CD14-positive monocyte (primary cell): ENCODE data around the gene INO80D. TPM values are rescaled to one million over a fixed set of nuclear protein-coding genes. Genes with fewer than 3 reads are reported as not detected.
"Not testable (repeated sequence)": the region's sequence is repeated elsewhere in the genome, so short reads cannot be mapped to it uniquely, and the experiment has no call there.

Source experiments
- DNase-seq, 3 donors: peaks; one replicate each; pipeline ENCODE4 v3.0.0-alpha.2; 2011 to 2022
- H2AFZ ChIP-seq: 2 replicates; pipeline ENCODE4 v1.6.0; 2012; ENCODE audit warnings: mild to moderate bottlenecking, low read depth, low read length, inconsistent platforms; ENCODE audit not compliant: insufficient read depth, poor library complexity, severe bottlenecking
- H3K27ac ChIP-seq, 2 donors: 1 replicate in 1 of 2; 2 replicates in 1 of 2; pipeline ENCODE4 v1.5.1; 2012 to 2013; ENCODE audit warnings: low read length in 2 of 2, control low read depth in 1 of 2, inconsistent platforms in 1 of 2, low read depth in 1 of 2, mild to moderate bottlenecking in 1 of 2
- H3K27me3 ChIP-seq, 2 donors: one replicate each; pipeline versions ENCODE4 v1.6.0 to v1.6.1; 2011 to 2013; ENCODE audit warnings: low read length in 2 of 2; ENCODE audit not compliant: control insufficient read depth in 2 of 2, insufficient read depth in 2 of 2
- H3K36me3 ChIP-seq, 2 donors: replicated peaks in 1 of 2; 1 replicate in 1 of 2; 2 replicates in 1 of 2; pipeline versions ENCODE4 v1.5.1 to v1.6.1; 2012 to 2013; ENCODE audit warnings: low read length in 2 of 2, control low read depth in 1 of 2, inconsistent platforms in 1 of 2, mild to moderate bottlenecking in 1 of 2; ENCODE audit not compliant: insufficient read depth in 2 of 2, control insufficient read depth in 1 of 2
- H3K4me1 ChIP-seq, 2 donors: 1 replicate in 1 of 2; 2 replicates in 1 of 2; pipeline versions ENCODE4 v1.5.1 to v1.6.1; 2012 to 2013; ENCODE audit warnings: low read length in 2 of 2, control low read depth in 1 of 2, inconsistent platforms in 1 of 2, mild to moderate bottlenecking in 1 of 2, moderate library complexity in 1 of 2; ENCODE audit not compliant: insufficient read depth in 2 of 2, control insufficient read depth in 1 of 2
- H3K4me2 ChIP-seq: replicated peaks from 2 replicates; pipeline ENCODE3; 2012; ENCODE audit warnings: low read length, moderate library complexity, mild to moderate bottlenecking; ENCODE audit not compliant: poor library complexity, severe bottlenecking; ENCODE audit errors: extremely low read depth
- H3K4me3 ChIP-seq, 3 experiments: fragments of 200-600 bp in 1 of 3; sonication (generic) in 1 of 3; replicated peaks in 1 of 3; 1 replicate in 2 of 3; 2 replicates in 1 of 3; pipeline ENCODE4 v1.5.1; 2011 to 2013; ENCODE audit warnings: low read length in 3 of 3, mild to moderate bottlenecking in 3 of 3, control low read depth in 2 of 3, low read depth in 2 of 3, inconsistent platforms in 1 of 3, moderate library complexity in 1 of 3
- H3K79me2 ChIP-seq: 2 replicates; pipeline ENCODE4 v1.6.0; 2012; ENCODE audit warnings: mild to moderate bottlenecking, control low read depth, inconsistent platforms, low read length, moderate library complexity; ENCODE audit not compliant: insufficient read depth
- H3K9ac ChIP-seq: 2 replicates; pipeline ENCODE4 v1.6.0; 2017; ENCODE audit warnings: low read length, mild to moderate bottlenecking; ENCODE audit not compliant: insufficient read depth, poor library complexity, severe bottlenecking
- H3K9me3 ChIP-seq, 2 donors: replicated peaks in 1 of 2; 1 replicate in 1 of 2; 2 replicates in 1 of 2; pipeline versions ENCODE4 v1.5.1 to v1.6.1; 2012 to 2013; ENCODE audit warnings: low read length in 2 of 2, control low read depth in 1 of 2; ENCODE audit not compliant: control insufficient read depth in 1 of 2, insufficient read depth in 1 of 2
- H4K20me1 ChIP-seq: 2 replicates; pipeline ENCODE4 v1.6.0; 2012; ENCODE audit warnings: mild to moderate bottlenecking, low read length, control low read depth, moderate library complexity; ENCODE audit not compliant: insufficient read depth
- H3K27ac Mint-ChIP-seq, 7 donors: one replicate each; pipeline ENCODE4 v1.8.0; 2020; ENCODE audit warnings: mild to moderate bottlenecking in 7 of 7, mixed read lengths in 7 of 7, moderate library complexity in 6 of 7, inconsistent platforms in 2 of 7
- H3K27me3 Mint-ChIP-seq, 3 donors: one replicate each; pipeline ENCODE4 v1.8.0; 2021 to 2022; ENCODE audit warnings: low read depth in 3 of 3, mild to moderate bottlenecking in 3 of 3, mixed read lengths in 3 of 3, moderate library complexity in 3 of 3, inconsistent platforms in 1 of 3
- H3K36me3 Mint-ChIP-seq, 2 donors: one replicate each; pipeline ENCODE4 v1.8.0; 2020; ENCODE audit warnings: mixed read lengths in 2 of 2, inconsistent platforms in 1 of 2, mild to moderate bottlenecking in 1 of 2
- H3K4me1 Mint-ChIP-seq: one replicate; pipeline ENCODE4 v1.8.0; 2020; ENCODE audit warnings: mild to moderate bottlenecking, mixed read lengths
- H3K4me3 Mint-ChIP-seq, 2 donors: one replicate each; pipeline ENCODE4 v1.8.0; 2020; ENCODE audit warnings: mild to moderate bottlenecking in 2 of 2, mixed read lengths in 2 of 2, moderate library complexity in 1 of 2
- H3K9me3 Mint-ChIP-seq, 7 donors: one replicate each; pipeline ENCODE4 v1.8.0; 2020 to 2022; ENCODE audit warnings: mixed read lengths in 7 of 7, mild to moderate bottlenecking in 6 of 7, moderate library complexity in 6 of 7, inconsistent platforms in 2 of 7
- WGBS: methylation state at CpG from one replicate; pipeline ENCODE4 v1.1.5; 2013; ENCODE audit warnings: missing lambda C conversion rate; ENCODE audit not compliant: insufficient coverage; 5-methylcytosine and 5-hydroxymethylcytosine counted together
- intact Hi-C, 2 donors: fragments of 100-400 bp; cut with micrococcal nuclease; formaldehyde crosslinking; loops; one replicate each; pipeline versions ENCODE4 v1.15.0 to v1.15.1; 2023
- polyA plus RNA-seq, 3 donors: library from polyadenylated mRNA; depleted of rRNA in 1 of 3; unstranded in 2 of 3; stranded (reverse) in 1 of 3; fragments of 300-500 nt in 2 of 3; fragments of >200 nt in 1 of 3; fragmentation: Illumina TruSeq in 2 of 3; gene quantifications; 1 replicate in 2 of 3; 2 replicates in 1 of 3; pipeline ENCODE4 v1.2.3, GENCODE V29; 2012 to 2021
- TF ChIP-seq, protein P1 (sequence below): fragments of 200-600 bp; IDR thresholded peaks from one replicate; pipeline ENCODE4 v1.8.0; 2022; ENCODE audit warnings: antibody characterized with exemption, mild to moderate bottlenecking

The INO80D gene
- polyA plus RNA-seq, 3 donors, result 3.8 to 6.1 (median 4.4) TPM

DNA sequence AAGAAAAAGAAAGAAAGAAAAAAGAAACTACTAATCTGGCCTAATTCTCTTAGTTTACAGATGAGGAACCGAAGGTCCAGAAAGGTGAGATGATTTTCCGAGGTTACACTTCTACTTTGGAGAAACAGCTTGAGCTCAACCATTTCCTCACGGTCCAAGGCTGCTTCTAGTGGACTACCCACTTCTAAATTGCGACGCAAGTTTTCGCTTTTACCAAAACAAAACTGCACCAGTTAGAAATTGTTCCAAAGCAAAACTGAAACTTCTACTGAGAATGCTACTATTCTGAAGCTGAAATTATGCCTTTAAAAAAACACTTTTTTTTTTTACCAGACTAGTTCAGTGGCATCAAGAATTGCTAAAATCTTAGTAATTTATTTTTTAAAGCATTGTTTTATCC, 101.6 kb downstream of the INO80D start:
- H3K36me3 ChIP-seq, result peaks cover 0 to 1% of the 10 kb centered on the region in 2 donors
- WGBS, result no CpG with 5 or more reads among the region's 6 CpGs
- no peak for DNase-seq
- H3K9ac ChIP-seq, result no peak overlapping the region
- intact Hi-C loops, result no loop called here
- no peaks in the 10 kb centered on the region for H3K79me2 ChIP-seq
- no peaks in the 10 kb centered on the region for H3K27me3 Mint-ChIP-seq
- no peak overlapping the region for H3K4me2 ChIP-seq
- peaks cover 0 to 2% (median 0%) of the 10 kb centered on the region in 7 donors for H3K9me3 Mint-ChIP-seq
- no peak overlapping the region for H2AFZ ChIP-seq
- no peaks in the 10 kb centered on the region for H3K9me3 ChIP-seq
- H3K36me3 Mint-ChIP-seq, result peaks cover 0 to 2% of the 10 kb centered on the region in 2 donors
- H3K4me3 Mint-ChIP-seq, result no peak overlapping the region
- no peaks in the 10 kb centered on the region for H3K4me1 Mint-ChIP-seq
- no peaks in the 10 kb centered on the region for H3K4me1 ChIP-seq
- H3K27ac ChIP-seq, result no peak overlapping the region
- H3K4me3 ChIP-seq, result no peak overlapping the region
- no peaks in the 10 kb centered on the region for H4K20me1 ChIP-seq
- TF ChIP-seq, protein P1, sequence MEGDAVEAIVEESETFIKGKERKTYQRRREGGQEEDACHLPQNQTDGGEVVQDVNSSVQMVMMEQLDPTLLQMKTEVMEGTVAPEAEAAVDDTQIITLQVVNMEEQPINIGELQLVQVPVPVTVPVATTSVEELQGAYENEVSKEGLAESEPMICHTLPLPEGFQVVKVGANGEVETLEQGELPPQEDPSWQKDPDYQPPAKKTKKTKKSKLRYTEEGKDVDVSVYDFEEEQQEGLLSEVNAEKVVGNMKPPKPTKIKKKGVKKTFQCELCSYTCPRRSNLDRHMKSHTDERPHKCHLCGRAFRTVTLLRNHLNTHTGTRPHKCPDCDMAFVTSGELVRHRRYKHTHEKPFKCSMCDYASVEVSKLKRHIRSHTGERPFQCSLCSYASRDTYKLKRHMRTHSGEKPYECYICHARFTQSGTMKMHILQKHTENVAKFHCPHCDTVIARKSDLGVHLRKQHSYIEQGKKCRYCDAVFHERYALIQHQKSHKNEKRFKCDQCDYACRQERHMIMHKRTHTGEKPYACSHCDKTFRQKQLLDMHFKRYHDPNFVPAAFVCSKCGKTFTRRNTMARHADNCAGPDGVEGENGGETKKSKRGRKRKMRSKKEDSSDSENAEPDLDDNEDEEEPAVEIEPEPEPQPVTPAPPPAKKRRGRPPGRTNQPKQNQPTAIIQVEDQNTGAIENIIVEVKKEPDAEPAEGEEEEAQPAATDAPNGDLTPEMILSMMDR, result no peak
- H3K27me3 ChIP-seq, result no peaks in the 10 kb centered on the region
- H3K27ac Mint-ChIP-seq, result no peak overlapping the region

DNA sequence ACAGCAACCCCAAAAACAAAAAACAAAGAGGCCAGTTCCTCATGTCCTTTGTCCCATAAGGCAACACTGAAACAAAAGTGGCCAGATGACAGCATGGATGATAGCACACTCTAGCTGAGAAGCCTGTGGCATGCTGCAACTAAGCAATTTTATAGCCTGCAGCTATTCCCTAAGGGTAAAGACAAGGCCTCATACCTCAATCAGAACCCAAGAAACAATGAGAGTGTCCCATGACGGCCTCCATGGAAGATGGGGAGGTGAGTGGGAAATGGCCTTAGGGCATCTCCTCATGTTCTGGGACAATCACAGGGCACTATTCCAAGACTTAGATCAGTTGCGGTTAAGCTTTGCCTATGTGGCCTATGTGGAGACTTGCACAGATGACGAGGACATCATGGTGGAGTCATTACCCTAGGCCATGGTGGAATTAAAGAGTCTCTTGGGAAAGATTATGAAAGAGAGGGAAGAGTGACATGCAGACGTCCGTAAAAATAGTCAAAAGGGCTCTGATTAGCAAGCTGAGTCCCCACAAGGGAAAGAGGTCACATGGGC, 103.1 kb downstream of the INO80D start:
- Mint-ChIP-seq H3K27ac (no peak overlapping the region), H3K4me3 (no peak overlapping the region), H3K9me3 (peaks cover 2 to 8% (median 6%) of the 10 kb centered on the region in 7 donors), H3K27me3 (peaks cover 0 to 1% (median 0%) of the 10 kb centered on the region in 3 donors), H3K4me1 (no peaks in the 10 kb centered on the region), H3K36me3 (peaks cover 0 to 2% of the 10 kb centered on the region in 2 donors)
- H3K4me3 ChIP-seq, result no peak overlapping the region
- no peaks in the 10 kb centered on the region for H3K79me2 ChIP-seq
- no peaks in the 10 kb centered on the region for H3K4me1 ChIP-seq
- no peak overlapping the region for H2AFZ ChIP-seq
- 100% methylated on average over 2 of the region's 5 CpGs for WGBS
- no peaks in the 10 kb centered on the region for H3K36me3 ChIP-seq
- no peak for DNase-seq
- H3K27me3 ChIP-seq, result no peaks in the 10 kb centered on the region
- intact Hi-C loops, result no loop called here
- no peak overlapping the region for H3K27ac ChIP-seq
- no peak overlapping the region for H3K4me2 ChIP-seq
- H3K9me3 ChIP-seq, result peaks cover 0 to 5% of the 10 kb centered on the region in 2 donors
- TF ChIP-seq, protein P1, result no peak
- no peak overlapping the region for H3K9ac ChIP-seq
- H4K20me1 ChIP-seq, result no peaks in the 10 kb centered on the region

DNA sequence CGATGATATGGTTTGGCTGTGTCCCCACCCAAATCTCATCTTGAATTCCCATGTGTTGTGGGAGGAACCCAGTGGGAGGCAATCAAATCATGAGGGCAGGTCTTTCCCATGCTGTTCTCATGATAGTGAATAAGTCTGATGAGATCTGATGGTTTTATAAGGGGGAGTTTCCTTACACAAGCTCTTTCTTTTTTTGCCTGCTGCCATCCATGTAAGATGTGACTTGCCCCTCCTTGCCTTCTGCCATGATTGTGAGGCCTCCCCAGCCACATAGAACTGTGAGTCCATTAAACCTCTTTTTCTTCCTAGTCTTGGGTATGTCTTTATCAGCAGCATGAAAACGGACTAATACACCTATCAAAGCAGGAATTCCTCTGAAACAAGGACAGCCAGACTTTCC, 107.2 kb downstream of the INO80D start:
- H3K36me3 Mint-ChIP-seq, intact Hi-C loops: not testable (repeated sequence)
- peaks cover 4 to 16% (median 12%) of the 10 kb centered on the region in 7 donors for H3K9me3 Mint-ChIP-seq

More for the DNA sequence above, 107.2 kb downstream of the INO80D start:
- H3K4me1 ChIP-seq, H3K4me3 Mint-ChIP-seq, H3K4me1 Mint-ChIP-seq, H3K27ac ChIP-seq, H3K4me3 ChIP-seq, DNase-seq, H4K20me1 ChIP-seq, H3K27me3 ChIP-seq, H2AFZ ChIP-seq, H3K36me3 ChIP-seq, H3K79me2 ChIP-seq, H3K27me3 Mint-ChIP-seq, H3K9ac ChIP-seq, H3K27ac Mint-ChIP-seq, H3K4me2 ChIP-seq: not testable (repeated sequence)
- peaks cover 0 to 12% of the 10 kb centered on the region in 2 donors for H3K9me3 ChIP-seq
- no CpG with 5 or more reads among the region's 2 CpGs for WGBS
